Cerebellar cortex (tissue), 1 donor: ENCODE measurements around the gene FAM89A.

Source experiments
- DNase-seq: peaks from one replicate; pipeline ENCODE4 v3.0.0-alpha.2; 2015; ENCODE audit warnings: low spot score

Gene FAM89A

DNA sequence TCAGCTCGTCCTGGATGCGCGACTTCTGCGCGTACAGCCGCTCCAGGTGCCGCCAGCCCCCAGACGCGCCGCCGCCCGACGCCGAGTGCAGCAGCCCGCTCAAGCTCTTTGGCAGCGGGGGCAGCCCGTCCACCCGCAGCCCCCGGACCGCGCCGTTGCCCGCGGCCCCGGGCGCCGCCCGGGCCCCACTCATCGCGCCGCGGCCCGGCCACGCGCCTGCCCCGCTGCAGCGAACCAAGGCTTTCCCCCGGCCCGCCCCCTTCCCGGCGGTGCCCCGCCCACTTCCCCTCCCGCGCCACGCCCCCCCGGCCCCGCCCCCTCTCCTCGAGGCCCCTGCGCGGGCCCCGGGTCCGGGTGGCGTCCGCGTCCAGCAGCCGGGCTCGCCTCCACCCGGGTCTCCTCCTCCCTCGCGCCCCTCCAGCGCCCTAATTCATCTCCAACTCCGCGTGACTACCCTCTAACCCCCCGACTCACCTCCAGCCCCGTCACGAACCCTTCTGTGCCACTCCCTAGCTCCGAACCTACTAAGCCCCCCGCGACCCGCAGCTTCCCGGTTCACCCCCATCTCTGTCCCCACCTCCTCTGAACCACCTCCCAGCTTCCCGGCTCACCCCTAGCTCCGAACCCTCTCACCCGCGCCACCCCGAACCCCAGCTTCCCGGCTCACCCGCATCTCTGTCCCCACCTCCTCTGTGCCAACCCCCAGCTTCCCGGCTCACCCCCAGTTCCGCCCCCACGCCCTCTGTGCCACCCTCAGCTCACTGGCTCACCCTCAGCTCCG is at the start of gene FAM89A:
TSS of gene FAM89A (minus strand) at position 236 of the 781 bp plus-strand sequence. CDS start at position 193, 43 bp downstream.
- no peak for DNase-seq

- no peak for DNase-seq
These were observed 44.3 kb upstream of the FAM89A start for GRCh38 chr1:231084353-231084752.

DNA sequence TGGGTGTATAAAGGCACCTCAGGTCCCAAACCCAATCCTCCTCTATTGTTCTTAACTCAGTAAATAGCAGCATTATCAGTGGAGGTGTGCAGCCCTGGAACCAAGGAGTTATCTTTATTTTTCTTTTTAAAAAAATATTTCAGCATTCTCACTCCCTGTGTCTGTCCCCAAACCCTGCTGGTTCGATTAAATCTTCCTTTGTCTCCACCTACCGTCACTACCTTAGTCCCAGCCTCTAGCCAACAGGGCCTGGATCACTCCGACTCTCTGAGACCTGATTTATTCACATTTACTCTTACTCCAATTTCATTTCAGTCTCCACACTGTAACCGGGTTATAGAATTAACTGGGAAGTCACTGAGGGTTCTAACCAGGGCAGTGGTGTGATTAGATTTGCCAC is 39.1 kb upstream of the FAM89A start:
- DNase-seq = no peak

GRCh38 chr1:231078250-231078649 is 38.2 kb upstream of the FAM89A start:
- DNase-seq = no peak

- DNase-seq = no peak
These were observed 36.7 kb upstream of the FAM89A start for GRCh38 chr1:231076802-231077201.

- DNase-seq = no peak
These were observed 35.4 kb upstream of the FAM89A start for GRCh38 chr1:231075497-231075896.

GRCh38 chr1:231075020-231075419 is 35.0 kb upstream of the FAM89A start:
- no peak for DNase-seq

GRCh38 chr1:231074046-231074445 is 34.0 kb upstream of the FAM89A start:
- no peak for DNase-seq

DNA sequence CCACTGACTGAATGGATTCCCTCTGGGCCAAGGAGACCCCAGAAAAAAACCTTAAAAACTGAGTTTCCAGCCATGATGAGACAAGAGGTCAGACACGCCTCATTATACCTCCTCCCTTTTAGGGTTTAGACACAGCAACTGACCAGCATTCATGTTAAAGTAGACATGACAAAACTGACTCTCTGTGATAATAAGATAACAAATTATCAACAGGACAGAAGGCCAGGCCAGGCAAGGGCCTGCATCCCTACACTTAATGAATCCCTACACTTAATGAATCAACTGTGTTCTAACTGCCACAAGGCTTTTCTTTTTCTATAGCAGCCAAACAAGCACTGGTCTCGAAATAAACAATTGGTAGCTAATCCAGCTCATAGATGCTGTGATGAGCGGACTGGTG is 33.3 kb upstream of the FAM89A start:
- no peak for DNase-seq

- no peak for DNase-seq
These were observed 32.5 kb upstream of the FAM89A start for GRCh38 chr1:231072502-231073094.

DNA sequence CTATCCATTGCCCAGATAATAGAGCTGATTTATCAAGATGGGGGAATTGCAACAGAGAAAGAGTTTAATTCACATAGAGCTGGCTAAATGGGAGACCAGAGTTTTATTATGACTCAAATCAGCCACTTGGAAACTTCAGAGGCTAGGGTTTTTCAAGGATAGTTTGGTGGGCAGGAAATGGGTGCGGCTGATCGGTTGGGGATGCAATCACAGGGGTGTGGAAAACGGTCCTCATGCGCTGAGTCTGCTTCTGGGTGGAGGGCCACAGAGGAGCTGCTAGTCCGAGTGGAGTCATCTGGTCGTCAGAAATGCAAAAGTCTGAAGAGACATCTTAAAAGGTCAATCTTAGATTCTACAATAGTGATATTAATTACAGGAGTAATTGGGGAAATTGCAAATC is 32.0 kb upstream of the FAM89A start:
- DNase-seq = no peak

DNA sequence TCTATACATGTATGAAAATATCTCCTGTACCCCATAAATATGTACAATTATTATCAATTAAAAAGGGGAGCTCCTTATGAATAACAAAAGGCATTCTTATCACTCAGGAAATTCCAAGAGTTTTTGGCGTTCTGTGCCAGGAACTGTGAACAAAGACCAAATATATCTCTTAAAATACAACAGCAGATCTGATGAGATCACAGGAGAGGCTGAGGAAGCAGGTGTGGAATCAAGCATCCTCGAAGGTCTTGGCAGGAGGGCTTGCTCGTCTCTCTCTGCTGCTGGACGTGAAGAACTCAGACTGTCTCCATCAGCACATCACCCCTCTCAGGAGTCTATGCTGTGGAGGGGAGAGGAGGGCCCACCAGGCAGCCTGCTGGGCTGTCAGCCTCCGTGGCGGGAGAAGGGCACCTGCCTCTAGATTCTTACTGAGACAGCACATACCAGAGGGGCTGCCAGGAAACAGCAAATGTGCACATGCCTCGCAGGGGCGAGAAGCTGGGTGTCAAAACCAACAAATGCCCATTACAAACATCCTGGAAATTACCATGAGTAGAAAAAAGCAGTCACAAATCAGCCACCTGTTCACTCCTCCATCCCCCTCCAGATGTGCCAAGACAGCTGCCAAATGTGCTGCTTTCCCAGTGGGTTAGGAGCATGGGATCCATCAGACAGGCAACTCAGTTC is 30.8 kb upstream of the FAM89A start:
- DNase-seq = no peak

- no peak for DNase-seq
These were observed 29.3 kb upstream of the FAM89A start for GRCh38 chr1:231069333-231069732.

DNA sequence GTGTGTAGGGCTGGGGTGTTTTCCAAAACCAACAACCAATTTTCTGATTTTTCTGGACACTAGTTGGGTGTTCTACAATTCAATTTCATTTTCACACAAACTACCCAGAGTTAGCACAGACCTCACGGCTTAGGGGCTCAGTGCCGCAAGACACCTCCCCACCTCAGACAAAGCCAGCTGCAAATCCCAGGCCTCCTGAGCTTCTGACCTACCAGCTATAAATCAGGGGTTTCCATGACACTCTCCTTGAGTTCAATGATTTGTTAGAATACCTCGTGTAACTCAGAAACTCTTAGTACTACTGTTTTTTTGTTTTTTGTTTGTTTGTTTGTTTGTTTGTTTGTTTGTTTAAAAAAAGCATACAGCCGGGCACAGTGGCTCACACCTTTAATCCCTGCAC is 28.7 kb upstream of the FAM89A start:
- no peak for DNase-seq

DNA sequence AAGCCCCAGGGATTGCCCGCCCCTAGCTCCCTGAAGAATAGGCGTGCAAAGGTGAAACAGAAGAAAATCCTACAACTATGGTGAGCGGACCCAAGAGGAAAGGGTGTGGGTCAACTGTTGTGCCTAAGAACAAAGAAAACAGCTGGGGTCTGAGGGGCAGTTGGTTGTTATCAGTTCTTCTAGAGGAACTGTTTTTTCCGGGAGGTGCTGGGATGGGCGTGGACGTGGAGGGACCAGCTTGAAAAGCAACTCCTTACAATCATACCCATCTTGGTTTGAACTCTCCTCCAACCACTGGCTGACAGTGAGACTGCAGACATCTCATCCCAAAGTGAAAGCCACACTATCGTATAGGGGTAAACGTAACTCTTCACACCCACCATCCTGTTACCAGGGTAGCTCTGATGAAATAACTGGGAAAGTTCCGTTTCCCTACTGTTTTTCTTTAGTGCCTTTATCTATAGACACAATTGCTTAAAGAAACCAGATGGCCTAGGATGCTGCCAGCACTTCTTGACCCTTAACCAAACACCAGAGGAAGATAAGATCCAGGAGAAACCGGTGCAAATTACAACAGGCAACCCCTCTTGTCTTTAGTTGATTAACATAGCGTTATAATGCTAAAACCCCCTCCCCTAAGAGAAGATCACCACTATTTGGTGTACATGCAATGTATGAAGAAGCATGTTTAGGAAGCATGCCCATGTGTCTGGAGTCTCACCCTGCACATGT is 25.6 kb upstream of the FAM89A start:
- no peak for DNase-seq

- no peak for DNase-seq
These were observed 24.4 kb upstream of the FAM89A start for GRCh38 chr1:231064418-231064817.

DNA sequence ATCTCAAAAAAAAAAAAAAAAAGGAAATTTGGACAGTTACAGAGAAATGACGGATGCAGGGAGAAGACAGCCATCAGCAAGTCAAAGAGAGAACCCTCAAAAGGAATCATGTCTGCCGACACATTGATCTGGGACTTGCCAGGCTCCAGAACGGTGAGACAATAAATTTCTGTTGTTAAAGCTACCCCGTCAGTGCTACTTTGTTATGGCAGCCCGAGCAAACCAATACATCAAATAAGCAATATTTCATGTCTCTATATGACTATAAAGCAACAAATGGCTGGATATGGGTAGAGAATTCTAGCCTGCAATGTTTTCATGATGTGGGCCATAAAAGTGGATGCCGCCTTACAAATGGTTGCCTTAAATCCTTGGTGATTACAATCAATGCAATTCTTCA is 23.3 kb upstream of the FAM89A start:
- no peak for DNase-seq

- DNase-seq = no peak
These were observed 22.6 kb upstream of the FAM89A start for GRCh38 chr1:231062500-231063270.

GRCh38 chr1:231059566-231060193 is 19.6 kb upstream of the FAM89A start:
- DNase-seq = no peak

GRCh38 chr1:231058416-231059109 is 18.5 kb upstream of the FAM89A start:
- no peak for DNase-seq

- DNase-seq = no peak
These were observed 17.4 kb upstream of the FAM89A start for GRCh38 chr1:231057410-231057809.
